Urinary bladder (tissue), 4 donors: ENCODE data around the gene MAPKBP1. TPM values are rescaled to one million over a fixed set of nuclear protein-coding genes. Genes with fewer than 3 reads are reported as not detected.
A peak's percentile ranks its signal among the peaks of the same experiment; 100 is the strongest.

Experiments used
- DNase-seq: peaks from one replicate; pipeline ENCODE4 v3.0.0-alpha.2; 2015; ENCODE audit errors: extremely low spot score
- H3K27ac ChIP-seq: one replicate; pipeline ENCODE4 v1.5.1; 2013; ENCODE audit warnings: low read depth, mild to moderate bottlenecking, moderate library complexity
- H3K36me3 ChIP-seq: one replicate; pipeline ENCODE4 v1.6.1; 2013; ENCODE audit warnings: mild to moderate bottlenecking, moderate library complexity; ENCODE audit not compliant: insufficient read depth
- H3K4me1 ChIP-seq: one replicate; pipeline ENCODE4 v1.6.1; 2013; ENCODE audit warnings: mild to moderate bottlenecking, moderate library complexity; ENCODE audit not compliant: insufficient read depth
- H3K4me3 ChIP-seq: one replicate; pipeline ENCODE4 v1.5.1; 2013; ENCODE audit warnings: low read depth, low read length
- WGBS: extraction: QIAGEN DNeasy Blood & Tissue Kit; methylation state at CpG from one replicate; pipeline ENCODE4 v1.1.7; 2013; 5-methylcytosine and 5-hydroxymethylcytosine counted together
- polyA plus RNA-seq: library from polyadenylated mRNA; stranded (reverse); fragments of 200-250 nt; gene quantifications from one replicate; pipeline ENCODE4 v1.2.3, GENCODE V29; 2013
- total RNA-seq: library from RNA; depleted of rRNA; stranded (reverse); fragments of >200 nt; gene quantifications from one replicate; pipeline ENCODE4 v1.2.3, GENCODE V29; 2014
- donor health status: healthy with polysubstance abuse.
- donor health status: healthy.

MAPKBP1 gene
- total and polyA plus RNA-seq, 2 donors: 19.1 to 27.7 TPM

DNA sequence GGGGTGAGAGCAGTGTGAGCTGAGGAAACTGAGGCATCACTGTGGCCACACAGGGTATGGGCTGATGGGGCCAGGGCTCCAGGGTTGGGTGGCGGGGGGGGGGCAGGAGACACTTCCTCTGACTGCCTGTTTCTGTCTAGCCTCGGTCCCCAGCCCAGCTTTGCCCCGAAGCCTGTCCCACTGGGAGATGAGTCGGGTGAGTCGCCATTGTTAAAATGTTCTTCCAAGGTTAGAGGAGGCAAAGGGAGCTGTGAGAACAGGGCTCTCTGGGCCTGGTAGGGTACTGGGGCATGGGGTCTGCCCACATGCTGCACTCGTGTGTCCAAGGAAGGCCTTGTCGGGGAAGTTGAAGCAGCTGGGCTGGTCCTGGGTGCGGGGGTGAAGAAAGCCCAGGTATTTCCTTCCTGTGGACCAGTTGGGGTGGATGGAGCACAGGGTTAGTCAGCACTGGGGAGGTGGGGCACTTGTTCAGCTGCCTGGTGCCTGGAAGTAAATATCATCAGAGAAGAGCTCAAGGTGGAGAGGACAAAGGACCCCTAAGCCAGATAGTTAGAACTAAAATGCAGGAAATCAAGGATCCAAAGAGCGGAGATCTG lies 45.3 kb downstream of the MAPKBP1 start:
- no peaks in the 10 kb centered on the region for H3K4me1 ChIP-seq
- WGBS: 90% methylated on average over 9 of the region's 9 CpGs
- H3K27ac ChIP-seq: no peak overlapping the region
- DNase-seq: no peak
- no peak overlapping the region for H3K4me3 ChIP-seq
- peaks cover 4% of the 10 kb centered on the region for H3K36me3 ChIP-seq

GRCh38 chr15:41820791-41821423 lies 46.6 kb downstream of the MAPKBP1 start:
- no peaks in the 10 kb centered on the region for H3K4me1 ChIP-seq
- H3K4me3 ChIP-seq: no peak overlapping the region
- H3K27ac ChIP-seq: no peak overlapping the region
- peaks cover 4% of the 10 kb centered on the region for H3K36me3 ChIP-seq
- no peak for DNase-seq
- WGBS: 80% methylated on average over 6 of the region's 6 CpGs

- Histone ChIP-seq H3K4me3 (no peak overlapping the region), H3K27ac (no peak overlapping the region), H3K4me1 (no peaks in the 10 kb centered on the region), H3K36me3 (peaks cover 4% of the 10 kb centered on the region)
- DNase-seq: no peak
- WGBS: 74% methylated on average over 4 of the region's 4 CpGs
These were observed 47.5 kb downstream of the MAPKBP1 start for GRCh38 chr15:41821831-41822230.

- no peak overlapping the region for H3K27ac ChIP-seq
- no peaks in the 10 kb centered on the region for H3K4me1 ChIP-seq
- WGBS: 94% methylated on average over 6 of the region's 6 CpGs
- DNase-seq: no peak
- H3K36me3 ChIP-seq: peaks cover 4% of the 10 kb centered on the region
- H3K4me3 ChIP-seq: no peak overlapping the region
These were observed 48.2 kb downstream of the MAPKBP1 start for GRCh38 chr15:41822471-41822870.

DNA sequence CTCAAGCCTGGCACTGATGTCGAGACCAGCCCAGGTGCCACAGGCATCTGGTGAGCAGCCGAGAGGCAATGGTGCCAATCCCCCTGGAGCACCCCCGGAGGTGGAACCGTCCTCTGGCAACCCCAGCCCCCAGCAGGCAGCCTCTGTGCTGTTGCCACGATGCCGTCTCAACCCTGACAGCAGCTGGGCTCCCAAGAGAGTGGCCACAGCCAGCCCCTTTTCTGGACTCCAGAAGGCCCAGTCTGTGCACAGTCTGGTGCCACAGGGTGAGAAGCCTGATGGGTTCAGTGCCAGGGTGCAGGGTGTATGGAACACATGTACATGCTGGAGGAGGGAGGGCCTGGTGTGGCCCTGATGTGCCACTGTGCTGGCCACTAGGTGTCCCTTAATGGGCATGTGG lies 48.7 kb downstream of the MAPKBP1 start:
- H3K36me3 ChIP-seq: peaks cover 4% of the 10 kb centered on the region
- 89% methylated on average over 6 of the region's 6 CpGs for WGBS
- no peaks in the 10 kb centered on the region for H3K4me1 ChIP-seq
- H3K27ac ChIP-seq: no peak overlapping the region
- H3K4me3 ChIP-seq: no peak overlapping the region
- DNase-seq: no peak

DNA sequence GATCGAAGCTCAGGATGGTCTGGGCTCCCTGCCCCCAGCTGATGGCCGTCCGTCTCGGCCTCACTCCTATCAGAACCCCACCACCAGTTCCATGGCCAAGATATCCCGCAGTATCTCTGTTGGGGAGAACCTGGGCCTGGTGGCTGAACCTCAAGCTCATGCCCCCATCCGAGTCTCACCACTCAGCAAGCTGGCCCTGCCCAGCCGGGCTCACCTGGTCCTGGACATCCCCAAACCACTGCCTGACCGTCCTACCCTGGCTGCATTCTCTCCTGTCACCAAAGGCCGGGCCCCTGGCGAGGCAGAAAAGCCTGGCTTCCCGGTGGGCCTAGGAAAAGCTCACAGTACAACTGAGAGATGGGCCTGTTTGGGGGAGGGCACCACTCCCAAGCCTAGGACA lies 49.2 kb downstream of the MAPKBP1 start:
- H3K4me1 ChIP-seq: no peaks in the 10 kb centered on the region
- no peak for DNase-seq
- 81% methylated on average over 11 of the region's 11 CpGs for WGBS
- H3K36me3 ChIP-seq: peaks cover 4% of the 10 kb centered on the region
- H3K27ac ChIP-seq: no peak overlapping the region
- no peak overlapping the region for H3K4me3 ChIP-seq

DNA sequence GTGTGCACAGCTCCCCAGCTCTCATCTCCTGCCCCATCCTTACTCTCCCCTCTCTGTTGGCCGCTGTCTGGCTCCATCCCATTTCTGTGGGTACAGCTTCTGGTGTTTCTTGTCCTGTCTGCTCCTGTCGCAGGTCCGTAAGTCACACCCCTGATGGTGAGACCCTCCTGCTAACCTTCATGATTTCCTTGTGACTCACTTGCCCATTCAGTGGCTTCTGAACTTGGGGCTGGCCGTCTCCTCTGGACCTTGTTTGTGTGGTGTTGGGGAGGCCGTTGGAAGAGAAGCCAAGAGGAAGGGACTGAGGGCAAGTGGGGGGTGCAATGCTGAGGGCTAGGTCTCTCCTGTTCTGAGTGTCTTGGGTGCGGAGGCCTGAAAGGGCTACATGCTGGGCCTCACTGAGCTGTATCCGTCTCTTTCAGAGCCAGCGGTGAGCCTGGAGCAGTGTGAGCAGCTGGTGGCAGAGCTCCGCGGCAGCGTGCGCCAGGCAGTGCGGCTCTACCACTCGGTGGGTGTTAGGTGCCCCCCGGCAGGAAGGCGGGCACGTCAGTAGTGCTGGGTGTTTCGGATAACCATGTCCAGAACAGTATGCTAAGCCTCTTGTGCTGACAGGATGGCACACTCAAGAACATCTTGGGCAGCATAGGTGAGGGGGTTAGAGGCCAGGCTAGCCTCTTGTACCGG lies 49.9 kb downstream of the MAPKBP1 start:
- Histone ChIP-seq H3K27ac (no peak overlapping the region), H3K4me1 (no peaks in the 10 kb centered on the region), H3K4me3 (no peak overlapping the region), H3K36me3 (peaks cover 4% of the 10 kb centered on the region)
- DNase-seq: no peak
- 92% methylated on average over 19 of the region's 19 CpGs for WGBS

- WGBS: 84% methylated on average over 10 of the region's 10 CpGs
These were observed 50.9 kb downstream of the MAPKBP1 start for GRCh38 chr15:41825145-41825544.

DNA sequence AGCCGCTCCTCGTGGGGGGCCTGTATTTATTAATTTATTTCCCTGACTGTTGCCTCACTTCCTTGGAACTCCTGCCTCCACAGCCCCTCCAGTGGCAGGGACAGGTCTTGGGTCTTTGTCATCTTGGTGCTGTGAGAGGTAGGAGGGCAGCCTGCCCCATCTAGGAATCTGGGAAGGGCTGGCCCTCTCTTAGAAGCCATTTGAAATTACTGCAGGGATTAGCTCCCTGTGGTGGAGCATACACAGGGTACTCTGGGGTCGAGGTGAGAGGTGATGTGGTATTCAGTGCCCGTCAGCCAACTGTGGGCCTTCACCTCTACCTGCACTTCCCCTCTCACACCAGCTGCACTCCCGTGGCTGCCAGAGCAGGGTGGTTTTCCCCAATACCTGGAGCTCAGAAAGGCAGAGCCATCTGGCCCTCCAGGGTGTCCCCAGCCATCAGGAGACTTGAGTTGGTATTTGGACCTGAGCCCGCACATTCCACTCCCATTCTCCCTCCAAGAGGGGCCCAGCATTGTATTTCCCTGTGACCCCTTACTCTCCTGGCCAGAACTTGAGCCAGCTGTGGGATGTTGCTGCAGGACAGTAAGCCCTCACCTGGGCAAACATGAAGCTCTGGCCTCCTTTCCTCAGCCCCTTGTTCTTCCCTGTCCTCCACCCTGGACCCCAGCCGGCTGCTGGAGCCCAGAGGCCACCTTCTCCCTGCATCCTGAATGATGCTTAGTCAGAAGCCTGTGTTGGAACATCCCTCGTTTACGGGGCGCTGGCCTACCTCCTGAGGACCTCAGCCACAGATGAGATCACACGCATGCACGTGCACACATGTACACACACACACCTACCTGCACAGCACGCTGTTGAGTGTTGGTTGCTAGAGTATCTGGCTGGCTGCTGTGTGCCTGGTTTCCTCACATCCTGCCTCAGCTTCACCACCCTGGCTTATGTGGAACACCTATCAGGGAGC lies 51.6 kb downstream of the MAPKBP1 start:
- Histone ChIP-seq H3K27ac (no peak overlapping the region), H3K4me3 (no peak overlapping the region), H3K4me1 (no peaks in the 10 kb centered on the region), H3K36me3 (peaks cover 4% of the 10 kb centered on the region)
- no peak for DNase-seq
- WGBS: 72% methylated on average over 13 of the region's 13 CpGs

More at GRCh38 chr15:41825145-41825544, 50.9 kb downstream of the MAPKBP1 start:
- Histone ChIP-seq H3K27ac (no peak overlapping the region), H3K36me3 (peaks cover 4% of the 10 kb centered on the region), H3K4me1 (no peaks in the 10 kb centered on the region), H3K4me3 (no peak overlapping the region)
- DNase-seq: no peak

DNA sequence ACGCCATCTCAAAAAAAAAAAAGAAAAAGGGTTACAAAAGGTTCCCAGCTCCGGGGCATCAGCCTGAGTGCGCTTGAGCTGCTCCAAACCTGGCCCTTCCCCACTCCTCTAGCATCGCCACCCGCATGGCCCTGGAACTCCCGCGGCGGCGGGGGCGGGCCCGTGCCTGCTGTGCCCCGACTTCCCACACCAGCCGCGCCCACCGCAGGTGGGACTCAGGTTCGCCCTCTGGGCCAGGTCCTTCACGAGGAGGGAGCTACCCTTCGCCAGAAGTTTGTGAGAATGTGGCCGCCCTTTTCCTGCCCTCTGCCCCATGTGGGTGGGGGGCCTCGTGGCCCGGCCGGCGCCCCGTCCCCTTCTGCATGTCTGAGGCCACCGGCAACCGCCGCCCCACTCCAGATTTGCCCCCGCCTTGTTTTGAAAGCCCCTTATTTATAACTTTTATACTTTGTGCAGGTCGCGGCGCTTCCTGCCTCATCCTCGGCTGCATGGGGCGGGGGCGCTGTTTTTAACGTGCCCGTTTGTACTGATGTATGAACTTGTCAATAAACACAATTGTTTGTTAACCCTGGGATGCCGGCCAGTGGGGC lies 53.1 kb downstream of the MAPKBP1 start:
- no peak for DNase-seq
- no peaks in the 10 kb centered on the region for H3K4me1 ChIP-seq
- WGBS: 5% methylated on average over 37 of the region's 37 CpGs
- peaks cover 4% of the 10 kb centered on the region for H3K36me3 ChIP-seq
- peak overlapping the region; percentile 46 for H3K4me3 ChIP-seq
- no peak overlapping the region for H3K27ac ChIP-seq

- H3K4me3 ChIP-seq: peak within 1 kb of the TSS; percentile 46
- peak within 1 kb of the TSS; percentile 43 for H3K27ac ChIP-seq
- peaks cover 4% of the 10 kb centered on the region for H3K36me3 ChIP-seq
- WGBS: under 1% methylated on average over 66 of the region's 66 CpGs
- DNase-seq: peak; percentile 71
- no peaks in the 10 kb centered on the region for H3K4me1 ChIP-seq
These were observed 53.9 kb downstream of the MAPKBP1 start, which contains the start of gene JMJD7 for GRCh38 chr15:41827880-41828806. TSS of gene JMJD7 (plus strand) at chr15:41828092. CDS start at chr15:41828125, 33 bp downstream.

GRCh38 chr15:41828807-41829141 lies 54.5 kb downstream of the MAPKBP1 start:
- Histone ChIP-seq H3K4me3 (peak overlapping the region; percentile 46), H3K4me1 (no peaks in the 10 kb centered on the region), H3K27ac (no peak overlapping the region), H3K36me3 (no peaks in the 10 kb centered on the region)
- DNase-seq: no peak
- 10% methylated on average over 6 of the region's 6 CpGs for WGBS
